ENCODE measurements around the gene SGK1.
"Not testable (repeated sequence)": the region's sequence is repeated elsewhere in the genome, so short reads cannot be mapped to it uniquely, and the experiment has no call there.

The SGK1 gene

GRCh38 chr6:134251320-134251719, 66.6 kb downstream of the SGK1 start:
- DNase-seq (ENCODE audit: low read depth) = no peak

DNA sequence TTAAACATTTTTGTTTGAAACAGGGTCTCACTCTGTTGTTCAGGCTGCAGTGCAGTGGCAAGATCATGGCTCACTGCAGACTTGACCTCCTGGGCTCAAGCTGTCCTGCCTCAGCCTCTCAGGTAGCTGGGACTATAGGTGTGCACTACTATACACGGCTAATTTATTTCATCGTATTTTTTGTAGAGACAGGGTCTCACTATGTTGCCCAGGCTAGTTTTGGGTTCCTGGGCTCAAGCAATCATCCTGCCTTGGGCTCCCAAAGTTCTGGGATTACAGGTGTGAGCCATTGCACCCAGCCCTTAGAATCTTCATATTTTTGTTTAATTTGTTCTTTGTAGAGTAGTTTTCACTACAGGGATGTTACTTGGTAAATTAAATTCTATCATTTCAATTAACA, 67.1 kb downstream of the SGK1 start:
- DNase-seq (ENCODE audit: low read depth) = no peak

GRCh38 chr6:134249759-134250602, 67.9 kb downstream of the SGK1 start:
- DNase-seq (ENCODE audit: low read depth) = no peak

GRCh38 chr6:134249239-134249758, 68.6 kb downstream of the SGK1 start:
- no peak for DNase-seq (ENCODE audit: low read depth)

- DNase-seq (ENCODE audit: low read depth) = no peak
Measured at GRCh38 chr6:134247844-134248580, 69.9 kb downstream of the SGK1 start.

GRCh38 chr6:134247231-134247833, 70.6 kb downstream of the SGK1 start:
- DNase-seq (ENCODE audit: low read depth) = no peak

DNA sequence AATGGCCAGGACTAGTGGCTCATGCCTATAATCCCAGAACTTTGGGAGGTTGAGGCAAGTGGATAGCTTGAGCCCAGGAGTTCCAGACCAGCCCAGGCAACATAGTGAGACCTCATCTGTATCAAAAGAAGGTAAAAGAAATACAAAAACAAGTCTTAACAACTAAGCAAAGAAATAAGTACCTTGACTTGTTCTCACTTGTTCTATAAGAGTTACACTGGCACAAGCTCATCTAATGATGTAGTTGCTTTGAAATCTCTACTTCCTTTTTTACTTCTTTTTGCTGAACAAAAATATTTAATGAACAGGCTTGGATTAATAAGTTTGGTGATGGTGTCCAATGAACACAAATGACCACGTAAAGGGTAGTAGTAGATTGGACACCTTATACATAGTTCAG, 72.2 kb downstream of the SGK1 start:
- no peak for DNase-seq (ENCODE audit: low read depth)

- DNase-seq (ENCODE audit: low read depth) = no peak
Measured at GRCh38 chr6:134245041-134245440, 72.9 kb downstream of the SGK1 start.

GRCh38 chr6:134240665-134241431, 77.1 kb downstream of the SGK1 start:
- DNase-seq (ENCODE audit: low read depth) = no peak

- DNase-seq (ENCODE audit: low read depth) = no peak
Measured at GRCh38 chr6:134238960-134239795, 78.7 kb downstream of the SGK1 start.

GRCh38 chr6:134238006-134238405, 79.9 kb downstream of the SGK1 start:
- no peak for DNase-seq (ENCODE audit: low read depth)

DNA sequence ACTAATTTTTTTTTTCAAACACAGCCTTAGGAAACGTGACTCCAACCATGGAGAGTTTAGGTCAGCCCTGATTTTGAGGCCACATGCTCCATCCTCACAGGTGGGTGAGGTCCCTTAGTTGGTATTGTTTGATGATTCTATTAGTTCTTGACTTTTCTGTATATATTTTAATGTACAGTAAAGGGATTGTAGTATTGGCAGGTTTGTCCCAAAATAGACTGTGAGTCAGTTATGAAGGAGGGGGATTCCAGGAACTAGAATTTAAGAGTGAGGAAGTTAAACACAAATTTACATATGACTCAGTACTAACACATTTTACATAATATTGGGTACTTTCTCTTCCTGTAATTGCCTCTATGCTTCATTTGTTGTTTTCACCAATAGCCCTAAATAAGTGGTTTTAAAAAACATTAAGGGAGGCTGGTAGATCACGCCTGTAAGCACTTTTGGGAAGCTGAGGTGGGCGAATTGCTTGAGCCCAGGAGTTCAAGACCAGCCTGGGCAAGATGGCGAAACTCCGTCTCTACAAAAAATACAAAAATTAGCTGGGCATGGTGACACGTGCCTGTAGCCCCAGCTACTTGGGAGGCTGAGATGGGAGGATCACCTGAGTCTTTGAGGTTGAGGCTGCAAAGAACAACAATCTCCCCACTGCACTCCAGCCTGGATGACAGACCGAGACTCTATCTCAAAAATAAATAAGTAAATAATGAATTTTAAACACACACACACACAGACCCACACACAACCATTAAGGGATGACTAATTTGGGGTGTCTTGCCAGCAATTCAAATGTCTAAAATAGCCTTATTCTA, 81.8 kb downstream of the SGK1 start:
- DNase-seq (ENCODE audit: low read depth) = no peak

DNA sequence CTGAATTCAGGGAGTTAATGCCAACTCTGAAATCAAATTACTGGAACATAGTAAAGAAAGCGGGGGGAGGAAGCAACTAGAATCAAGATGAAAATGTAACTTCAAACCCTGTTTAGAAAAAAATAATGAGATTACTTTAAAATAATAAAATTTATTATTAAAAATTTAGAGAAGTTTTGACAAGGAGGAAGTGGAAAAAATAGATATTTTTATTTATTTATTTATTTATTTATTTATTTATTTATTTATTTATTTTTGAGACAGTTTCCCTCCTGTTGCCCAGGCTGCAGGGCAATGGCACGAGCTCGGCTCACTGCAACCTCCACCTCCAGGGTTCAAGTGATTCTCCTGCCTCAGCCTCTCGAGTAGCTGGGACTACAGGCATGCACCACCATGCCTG, 82.6 kb downstream of the SGK1 start:
- not testable (repeated sequence) for DNase-seq (ENCODE audit: low read depth)

DNA sequence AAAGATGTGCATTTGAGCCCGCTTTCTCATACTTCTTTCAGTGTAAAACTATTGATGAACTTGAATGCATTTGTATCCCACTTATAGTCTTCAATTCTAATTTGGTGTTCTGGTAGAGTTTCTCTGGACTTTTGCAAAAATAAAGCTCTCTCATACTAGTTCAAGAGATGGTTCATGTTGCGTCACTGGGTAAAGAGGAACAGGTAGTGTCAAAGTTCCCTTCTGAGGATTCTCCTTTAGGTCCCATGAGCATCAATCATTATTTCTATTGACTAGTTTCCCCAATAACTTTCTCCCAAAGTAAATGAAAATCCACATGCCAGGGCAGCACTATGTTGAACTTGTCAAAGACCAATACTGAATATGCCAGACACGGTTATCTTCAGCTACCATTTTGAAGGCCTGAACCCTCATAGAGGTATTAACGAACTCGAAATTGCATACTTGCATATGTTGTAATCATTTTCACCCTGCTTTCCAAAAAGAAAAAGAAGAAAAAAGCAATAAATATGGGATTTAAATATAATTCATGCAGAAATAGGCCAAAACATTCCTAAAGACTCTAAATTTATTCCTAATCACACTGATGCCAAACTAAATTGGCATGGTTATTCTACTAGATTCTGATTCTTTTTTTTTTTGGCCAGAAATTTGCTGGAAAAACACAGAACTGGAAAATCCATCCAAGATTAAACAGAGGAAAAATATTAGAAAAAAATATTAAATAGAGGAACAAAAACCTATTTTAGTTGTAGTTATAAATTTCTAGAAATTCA, 84.5 kb downstream of the SGK1 start:
- DNase-seq (ENCODE audit: low read depth) = no peak

DNA sequence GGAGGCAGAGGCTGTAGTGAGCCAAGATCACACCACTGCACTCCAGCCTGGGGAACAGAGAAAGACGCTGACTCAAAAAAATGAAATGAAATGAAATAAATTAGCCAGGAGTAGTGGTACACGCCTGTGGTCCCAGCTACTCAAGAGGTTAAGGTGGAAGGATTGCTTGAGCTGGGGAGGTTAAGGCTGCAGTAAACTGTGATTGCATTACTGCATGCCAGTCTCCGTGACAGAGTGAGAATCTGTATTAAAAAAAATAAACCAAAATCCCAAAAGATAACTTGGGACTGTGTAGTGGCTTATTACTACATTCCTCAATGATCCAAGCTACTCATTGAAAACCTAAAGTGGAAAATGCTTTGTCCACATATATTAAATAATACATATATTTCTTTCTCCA, 87.0 kb downstream of the SGK1 start:
- no peak for DNase-seq (ENCODE audit: low read depth)

GRCh38 chr6:134230087-134230700, 87.7 kb downstream of the SGK1 start:
- DNase-seq (ENCODE audit: low read depth) = no peak

DNA sequence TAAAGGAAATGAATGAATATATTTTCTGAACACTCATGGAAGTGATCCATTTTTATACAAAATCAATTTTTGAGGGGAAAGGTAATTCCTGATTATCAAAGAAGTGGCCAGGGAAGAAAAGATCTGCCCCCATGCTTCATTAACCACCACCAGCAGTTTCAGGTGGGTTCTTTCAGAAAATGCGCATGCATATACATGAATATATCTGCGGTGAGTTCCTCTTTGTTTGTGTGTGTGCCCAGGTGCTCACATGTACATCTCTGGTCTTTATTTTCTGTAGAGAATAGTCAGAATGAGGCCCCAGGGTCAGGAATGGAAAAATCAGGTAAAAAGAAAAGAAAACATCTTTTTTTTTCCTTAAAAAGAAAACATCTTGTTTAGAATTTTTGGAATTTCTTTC, 88.4 kb downstream of the SGK1 start:
- no peak for DNase-seq (ENCODE audit: low read depth)

- DNase-seq (ENCODE audit: low read depth) = no peak
Measured at GRCh38 chr6:134223796-134224420, 94.0 kb downstream of the SGK1 start.

DNA sequence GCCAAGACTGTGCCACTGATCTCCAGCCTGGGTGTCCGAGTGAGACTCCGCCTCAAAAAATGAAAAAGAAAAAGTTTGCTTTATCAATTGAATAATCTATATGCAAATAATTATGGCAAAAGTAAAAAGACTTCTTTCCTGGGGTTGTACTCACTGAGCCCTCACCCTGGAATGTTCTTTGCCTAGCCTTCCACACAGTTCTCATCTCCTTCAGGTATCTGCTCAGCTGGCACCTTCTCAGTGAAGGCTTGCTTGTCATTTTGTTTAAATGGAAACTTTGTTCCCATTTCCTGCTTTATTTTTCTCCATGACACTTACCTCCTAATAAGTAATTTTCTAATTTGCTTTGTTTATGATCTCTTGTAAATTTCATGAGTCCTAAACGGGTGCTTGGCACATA, 96.7 kb downstream of the SGK1 start:
- DNase-seq (ENCODE audit: low read depth) = no peak

Measured in stimulated activated CD8-positive, alpha-beta memory T cell treated with anti-CD3 and anti-CD28 coated beads, Interleukin-15, amount 100 ng/mL, for 24 hours (primary cell).